PC-3 (cell line): ENCODE results near the gene MACIR. TPM values are rescaled to one million over a fixed set of nuclear protein-coding genes. Genes with fewer than 3 reads are reported as not detected.

Experiments used
- ATAC-seq: fragments of 200-7000 bp; cut with Tn5 transposase; 2 replicates; pipeline ENCODE4 v1.9.1; 2020; ENCODE audit warnings: mild to moderate bottlenecking, moderate library complexity
- Bru-seq: library from RNA; stranded (reverse); fragments of 400-500 nt; gene quantifications from one replicate; lab custom pipeline; 2021; lab: Mats Ljungman, UMichigan
- BruChase-seq, 2 experiments: library from RNA; stranded (reverse); fragments of 400-500 nt; gene quantifications; one replicate each; lab custom pipeline; 2021; lab: Mats Ljungman, UMichigan
- BruUV-seq: library from RNA; stranded (reverse); fragments of 400-500 nt; replicated peaks from 2 replicates; lab custom pipeline; 2021; lab: Mats Ljungman, UMichigan
- CTCF ChIA-PET: fragments of 300-600 bp; sonication (Branson Sonifier 250); formaldehyde crosslinking; loops from one replicate; lab custom pipeline; 2022; ENCODE audit warnings: antibody characterized with exemption; lab: Charles Lee
- POLR2A ChIA-PET: fragments of 300-600 bp; sonication (Branson Sonifier 250); formaldehyde crosslinking; loops from one replicate; lab custom pipeline; 2022; ENCODE audit warnings: antibody characterized with exemption; ENCODE audit not compliant: unreplicated experiment; lab: Charles Lee
- DNase-seq: peaks from one replicate; pipeline ENCODE4 v3.0.0-alpha.2; 2015
- H2AFZ ChIP-seq: fragments of 300-600 bp; sonication (generic); 2 replicates; pipeline ENCODE4 v1.6.0; 2016; ENCODE audit warnings: antibody characterized with exemption, low read length
- H3F3A ChIP-seq: fragments of 300-600 bp; sonication (generic); one replicate; pipeline ENCODE4 v1.6.0; 2017; ENCODE audit warnings: antibody characterized with exemption, low read length, control low read depth, mild to moderate bottlenecking; ENCODE audit not compliant: unreplicated experiment
- H3K27ac ChIP-seq: fragments of 300-600 bp; sonication (generic); 2 replicates; pipeline ENCODE4 v1.5.1; 2016; ENCODE audit warnings: mild to moderate bottlenecking, low read length
- H3K27me3 ChIP-seq: fragments of 300-600 bp; sonication (generic); 2 replicates; pipeline ENCODE4 v1.6.1; 2016; ENCODE audit warnings: low read length, mixed read lengths
- H3K36me3 ChIP-seq: fragments of 300-600 bp; sonication (generic); 2 replicates; pipeline ENCODE4 v1.6.1; 2016; ENCODE audit warnings: low read depth, mixed run types, low read length, mixed read lengths
- H3K4me1 ChIP-seq: fragments of 300-600 bp; sonication (generic); 2 replicates; pipeline ENCODE4 v1.5.1; 2016; ENCODE audit warnings: low read length; ENCODE audit not compliant: insufficient read depth
- H3K4me2 ChIP-seq: fragments of 300-600 bp; sonication (generic); 2 replicates; pipeline ENCODE4 v1.6.0; 2016; ENCODE audit warnings: low read length
- H3K4me3 ChIP-seq: fragments of 300-600 bp; sonication (generic); 2 replicates; pipeline ENCODE4 v1.5.1; 2016; ENCODE audit warnings: mild to moderate bottlenecking, low read length, mixed read lengths
- H3K79me2 ChIP-seq: fragments of 300-600 bp; sonication (generic); 2 replicates; pipeline ENCODE4 v1.6.1; 2017; ENCODE audit warnings: low read length, mixed read lengths
- H3K9ac ChIP-seq: fragments of 300-600 bp; sonication (generic); 2 replicates; pipeline ENCODE4 v1.6.0; 2016; ENCODE audit warnings: mild to moderate bottlenecking, low read length
- H3K9me2 ChIP-seq: fragments of 300-600 bp; sonication (generic); replicated peaks from 2 replicates; pipeline ENCODE4 v1.6.1; 2016; ENCODE audit warnings: mixed run types, low read length, mixed read lengths
- H3K9me3 ChIP-seq: fragments of 300-600 bp; sonication (generic); 2 replicates; pipeline ENCODE4 v1.6.1; 2016; ENCODE audit warnings: low read length, mixed read lengths
- H4K20me1 ChIP-seq: fragments of 300-600 bp; sonication (generic); 2 replicates; pipeline ENCODE4 v1.6.1; 2016; ENCODE audit warnings: low read length, mixed read lengths
- EZH2 ChIP-seq: fragments of 300-600 bp; sonication (generic); IDR thresholded peaks from one replicate; pipeline ENCODE4 v1.6.1; 2017; ENCODE audit warnings: antibody characterized with exemption, mild to moderate bottlenecking, low read length; ENCODE audit not compliant: unreplicated experiment
- EZH2phosphoT487 ChIP-seq: fragments of 300-600 bp; sonication (generic); IDR thresholded peaks from 2 replicates; pipeline ENCODE4 v1.6.1; 2018; ENCODE audit warnings: mild to moderate bottlenecking, antibody characterized with exemption, low read length, borderline replicate concordance
- intact Hi-C: fragments of 100-400 bp; cut with micrococcal nuclease; formaldehyde crosslinking; loops from 2 replicates; pipeline ENCODE4 v1.9.0; 2023
- long read RNA-seq: library from polyadenylated mRNA; unstranded; transcript quantifications from one replicate; pipeline ENCODE4 v2.0.0, GENCODE V29; 2021; ENCODE audit not compliant: unreplicated experiment
- total RNA-seq: library from RNA; depleted of rRNA; stranded (reverse); fragments of >200 nt; gene quantifications from 2 replicates; pipeline ENCODE4 v1.2.3, GENCODE V29; 2014; rRNA removed
- TF ChIP-seq, protein P1 (sequence below): fragments of 300-600 bp; sonication (generic); conservative IDR thresholded peaks from 2 replicates; pipeline ENCODE4 v1.5.1; 2017; ENCODE audit warnings: antibody characterized with exemption, low read depth, mild to moderate bottlenecking, low read length

Gene MACIR, protein sequence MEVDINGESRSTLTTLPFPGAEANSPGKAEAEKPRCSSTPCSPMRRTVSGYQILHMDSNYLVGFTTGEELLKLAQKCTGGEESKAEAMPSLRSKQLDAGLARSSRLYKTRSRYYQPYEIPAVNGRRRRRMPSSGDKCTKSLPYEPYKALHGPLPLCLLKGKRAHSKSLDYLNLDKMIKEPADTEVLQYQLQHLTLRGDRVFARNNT
- total RNA-seq = 15.1 and 22.2 TPM in 2 replicates
- Bru-seq, nascent RNA = percentile 87 among the genes with signal in this experiment
- BruChase-seq, experiment 1, labeled RNA remaining after a 6-hour chase = percentile 83 among the genes with signal in this experiment
- BruChase-seq, experiment 2, labeled RNA remaining after a 2-hour chase = percentile 87 among the genes with signal in this experiment
- long read RNA-seq, transcript C5orf30-201 (3 exons, 3,049 nt) = major isoform, 29 of 60 reads
- long read RNA-seq, transcript C5orf30-203 (3 exons, 1,573 nt) = minor isoform, 6 of 60 reads
- long read RNA-seq, partial matches to known transcripts = 15 of 60 reads
- long read RNA-seq, other reads (novel, unspliced or antisense) = 7 of 60 reads

DNA sequence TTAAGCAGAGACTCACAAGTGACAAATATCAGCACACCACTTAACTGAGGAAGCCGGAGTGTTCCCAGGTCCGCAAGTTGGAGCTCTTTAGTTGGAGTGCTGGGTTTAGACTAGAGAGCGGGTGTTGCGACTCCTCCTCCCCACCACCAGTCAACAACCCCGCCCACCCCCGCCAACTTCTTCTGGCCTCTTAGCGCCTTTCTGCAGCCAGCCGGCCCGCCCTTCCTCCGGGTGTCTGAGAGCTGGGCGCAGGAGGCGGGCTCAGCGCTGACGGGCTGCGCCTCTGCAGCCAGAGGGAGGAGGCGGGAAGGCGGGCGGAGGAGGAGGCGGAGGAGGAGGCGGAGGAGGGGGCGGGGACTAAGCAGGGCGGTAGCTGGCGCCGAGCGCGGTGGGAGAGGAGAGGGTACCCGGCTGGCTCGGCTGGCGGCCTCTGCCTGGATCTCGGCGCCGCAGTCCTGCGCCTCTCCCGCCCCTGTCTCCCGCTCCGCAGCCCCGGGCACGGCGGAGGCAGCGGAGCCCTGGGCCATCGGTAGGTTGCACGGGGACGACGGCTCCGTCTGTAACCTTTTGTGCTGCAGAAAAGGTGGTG, at the start of gene MACIR:
Gene MACIR, plus strand, starts transcription at position 396 of the 589 bp plus-strand sequence. CDS start 17,157 bp downstream, outside the sequence.
- no peaks in the 10 kb centered on the region for H3F3A ChIP-seq
- intact Hi-C loops = loop anchor here (1.0 to 5.0 kb wide), 5 partner anchors 26 to 304 kb away; partner anchors contain the start of gene NUDT12
- BruUV-seq = no TSS peak
- CTCF ChIA-PET = interaction anchor here (0.5 to 3.0 kb wide), 17 partner anchors 15 to 1088 kb away, joined by 3 to 22 read pairs (median 4); no protein-coding TSS in a partner anchor
- POLR2A ChIA-PET = interaction anchor here (0.5 to 0.7 kb wide), 8 partner anchors 13 to 723 kb away, joined by 3 to 17 read pairs (median 6); no protein-coding TSS in a partner anchor
- no peaks in the 10 kb centered on the region for H3K27me3 ChIP-seq
- peak within 1 kb of the TSS; percentile 63 for H3K27ac ChIP-seq
- H3K79me2 ChIP-seq = peaks cover 48% of the 10 kb centered on the region
- H3K4me3 ChIP-seq = peak within 1 kb of the TSS; percentile 93
- peak within 1 kb of the TSS; percentile 81 for H3K9ac ChIP-seq
- peak within 1 kb of the TSS; percentile 84 for H2AFZ ChIP-seq
- TF ChIP-seq EZH2 = no peak
- TF ChIP-seq, protein P1, sequence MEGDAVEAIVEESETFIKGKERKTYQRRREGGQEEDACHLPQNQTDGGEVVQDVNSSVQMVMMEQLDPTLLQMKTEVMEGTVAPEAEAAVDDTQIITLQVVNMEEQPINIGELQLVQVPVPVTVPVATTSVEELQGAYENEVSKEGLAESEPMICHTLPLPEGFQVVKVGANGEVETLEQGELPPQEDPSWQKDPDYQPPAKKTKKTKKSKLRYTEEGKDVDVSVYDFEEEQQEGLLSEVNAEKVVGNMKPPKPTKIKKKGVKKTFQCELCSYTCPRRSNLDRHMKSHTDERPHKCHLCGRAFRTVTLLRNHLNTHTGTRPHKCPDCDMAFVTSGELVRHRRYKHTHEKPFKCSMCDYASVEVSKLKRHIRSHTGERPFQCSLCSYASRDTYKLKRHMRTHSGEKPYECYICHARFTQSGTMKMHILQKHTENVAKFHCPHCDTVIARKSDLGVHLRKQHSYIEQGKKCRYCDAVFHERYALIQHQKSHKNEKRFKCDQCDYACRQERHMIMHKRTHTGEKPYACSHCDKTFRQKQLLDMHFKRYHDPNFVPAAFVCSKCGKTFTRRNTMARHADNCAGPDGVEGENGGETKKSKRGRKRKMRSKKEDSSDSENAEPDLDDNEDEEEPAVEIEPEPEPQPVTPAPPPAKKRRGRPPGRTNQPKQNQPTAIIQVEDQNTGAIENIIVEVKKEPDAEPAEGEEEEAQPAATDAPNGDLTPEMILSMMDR = 0 out of 2 replicates have a peak, but pooled peaks have one; percentile 9
- H4K20me1 ChIP-seq = peaks cover 32% of the 10 kb centered on the region
- no peaks in the 10 kb centered on the region for H3K36me3 ChIP-seq
- H3K4me2 ChIP-seq = peak within 1 kb of the TSS; percentile 85
- no peaks in the 10 kb centered on the region for H3K9me3 ChIP-seq
- DNase-seq = peak; percentile 99
- peaks cover 34% of the 10 kb centered on the region for H3K4me1 ChIP-seq
- ATAC-seq = peak; percentile 85
- no peaks in the 10 kb centered on the region for H3K9me2 ChIP-seq

DNA sequence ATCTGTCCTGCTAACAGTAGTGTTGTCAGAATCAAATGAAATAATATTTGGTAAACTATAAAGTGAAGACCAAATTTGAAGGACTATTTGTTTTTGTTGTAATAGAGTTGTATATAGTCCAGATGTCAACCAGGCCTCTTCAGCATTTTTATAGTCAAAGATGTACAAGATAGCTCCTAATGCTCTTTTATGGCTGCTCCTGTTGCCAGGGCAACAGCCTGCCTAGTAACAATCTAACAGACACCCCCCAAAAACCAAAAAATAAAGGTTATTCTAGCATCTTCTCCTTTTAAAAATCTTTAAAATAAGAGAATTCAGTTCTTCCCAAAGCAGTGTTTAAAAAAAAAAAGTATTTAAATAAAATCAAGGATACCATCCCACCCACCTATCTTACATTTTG, 49.5 kb upstream of the MACIR start:
- no peaks in the 10 kb centered on the region for H3K27me3 ChIP-seq
- DNase-seq (no peak), ATAC-seq (no peak)
- no peaks in the 10 kb centered on the region for H4K20me1 ChIP-seq
- H2AFZ ChIP-seq = no peak overlapping the region
- TF ChIP-seq EZH2phosphoT487 = no peak
- TF ChIP-seq EZH2 = no peak
- TF ChIP-seq, protein P1 = no peak
- H3K9me3 ChIP-seq = no peaks in the 10 kb centered on the region
- ChIA-PET CTCF (no interaction called here), POLR2A (no interaction called here)
- H3K79me2 ChIP-seq = no peaks in the 10 kb centered on the region
- H3K27ac ChIP-seq = no peak overlapping the region
- no TSS peak for BruUV-seq
- intact Hi-C loops = no loop called here
- no peak overlapping the region for H3K9ac ChIP-seq
- no peaks in the 10 kb centered on the region for H3K9me2 ChIP-seq
- no peaks in the 10 kb centered on the region for H3K4me1 ChIP-seq
- no peaks in the 10 kb centered on the region for H3F3A ChIP-seq
- H3K4me3 ChIP-seq = no peak overlapping the region
- H3K4me2 ChIP-seq = no peak overlapping the region
- no peaks in the 10 kb centered on the region for H3K36me3 ChIP-seq
